DOHH2 (cell line): ENCODE data around the gene PCCA.

ENCODE experiments used
- EZH2phosphoT487 ChIP-seq: fragments of 200-600 bp; sonication (generic); IDR thresholded peaks from 2 replicates; pipeline ENCODE4 v1.6.1; 2017; ENCODE audit warnings: borderline replicate concordance, mild to moderate bottlenecking, antibody characterized with exemption, low read length, moderate library complexity, mixed read lengths
- TF ChIP-seq, protein P1 (sequence below): fragments of 200-600 bp; sonication (generic); IDR thresholded peaks from one replicate; pipeline ENCODE4 v1.5.1; 2014; ENCODE audit warnings: antibody characterized with exemption, mild to moderate bottlenecking, low read depth, low read length; ENCODE audit not compliant: poor library complexity, severe bottlenecking

DNA sequence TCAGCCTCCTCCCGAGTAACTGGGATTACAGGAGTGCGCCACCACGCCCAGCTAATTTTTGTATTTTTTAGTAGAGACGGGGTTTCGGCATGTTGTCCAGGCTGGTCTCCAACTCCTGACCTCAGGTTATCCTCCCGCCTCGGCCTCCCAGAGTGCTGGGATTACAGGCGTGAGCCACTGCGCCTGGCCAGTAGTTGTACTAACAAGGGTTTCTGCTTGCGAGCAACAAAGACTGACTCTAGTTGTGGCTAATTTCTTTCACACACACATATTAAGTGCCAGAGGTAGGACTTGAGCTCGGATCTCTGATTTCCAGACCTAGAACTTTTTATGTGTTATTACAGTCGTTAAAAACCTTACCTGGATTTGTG, 635 bp upstream of the PCCA start:
- TF ChIP-seq, protein P1, sequence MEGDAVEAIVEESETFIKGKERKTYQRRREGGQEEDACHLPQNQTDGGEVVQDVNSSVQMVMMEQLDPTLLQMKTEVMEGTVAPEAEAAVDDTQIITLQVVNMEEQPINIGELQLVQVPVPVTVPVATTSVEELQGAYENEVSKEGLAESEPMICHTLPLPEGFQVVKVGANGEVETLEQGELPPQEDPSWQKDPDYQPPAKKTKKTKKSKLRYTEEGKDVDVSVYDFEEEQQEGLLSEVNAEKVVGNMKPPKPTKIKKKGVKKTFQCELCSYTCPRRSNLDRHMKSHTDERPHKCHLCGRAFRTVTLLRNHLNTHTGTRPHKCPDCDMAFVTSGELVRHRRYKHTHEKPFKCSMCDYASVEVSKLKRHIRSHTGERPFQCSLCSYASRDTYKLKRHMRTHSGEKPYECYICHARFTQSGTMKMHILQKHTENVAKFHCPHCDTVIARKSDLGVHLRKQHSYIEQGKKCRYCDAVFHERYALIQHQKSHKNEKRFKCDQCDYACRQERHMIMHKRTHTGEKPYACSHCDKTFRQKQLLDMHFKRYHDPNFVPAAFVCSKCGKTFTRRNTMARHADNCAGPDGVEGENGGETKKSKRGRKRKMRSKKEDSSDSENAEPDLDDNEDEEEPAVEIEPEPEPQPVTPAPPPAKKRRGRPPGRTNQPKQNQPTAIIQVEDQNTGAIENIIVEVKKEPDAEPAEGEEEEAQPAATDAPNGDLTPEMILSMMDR: no peak
- TF ChIP-seq EZH2phosphoT487: no peak
